HK-2 (cell line): Measurements from ENCODE around the gene CFAP44.
"Not testable (repeated sequence)": the region's sequence is repeated elsewhere in the genome, so short reads cannot be mapped to it uniquely, and the experiment has no call there.

Experiments
- DNase-seq: peaks from one replicate; pipeline ENCODE4 v3.0.0-alpha.2; 2018; ENCODE audit not compliant: unreplicated experiment

Gene CFAP44

GRCh38 chr3:113441051-113441770, at the start of gene CFAP44:
Gene CFAP44 (minus strand): TSS chr3:113441493. CDS start chr3:113433664, 7,829 bp downstream.
- no peak for DNase-seq

- no peak for DNase-seq
Measured at GRCh38 chr3:113485161-113485609, 43.9 kb upstream of the CFAP44 start.

- DNase-seq: no peak
Measured at GRCh38 chr3:113468539-113468938, 27.2 kb upstream of the CFAP44 start.

- DNase-seq: no peak
Measured at GRCh38 chr3:113461488-113461887, 20.2 kb upstream of the CFAP44 start.

- not testable (repeated sequence) for DNase-seq
Measured at GRCh38 chr3:113458554-113458953, 17.3 kb upstream of the CFAP44 start.

- no peak for DNase-seq
Measured at GRCh38 chr3:113455446-113455845, 14.2 kb upstream of the CFAP44 start.

- DNase-seq: no peak
Measured at GRCh38 chr3:113454630-113455029, 13.3 kb upstream of the CFAP44 start.

- DNase-seq: no peak
Measured at GRCh38 chr3:113454057-113454456, 12.8 kb upstream of the CFAP44 start.

GRCh38 chr3:113450911-113451310, 9.6 kb upstream of the CFAP44 start:
- DNase-seq: no peak

- DNase-seq: no peak
Measured at GRCh38 chr3:113439606-113440005, 1.7 kb downstream of the CFAP44 start.

- no peak for DNase-seq
Measured at GRCh38 chr3:113438224-113438623, 3.1 kb downstream of the CFAP44 start.

GRCh38 chr3:113437411-113437810, 3.9 kb downstream of the CFAP44 start:
- no peak for DNase-seq

- no peak for DNase-seq
Measured at GRCh38 chr3:113436809-113437208, 4.5 kb downstream of the CFAP44 start.

GRCh38 chr3:113431811-113432210, 9.5 kb downstream of the CFAP44 start:
- DNase-seq: no peak

- no peak for DNase-seq
Measured at GRCh38 chr3:113428581-113428980, 12.7 kb downstream of the CFAP44 start.

- DNase-seq: no peak
Measured at GRCh38 chr3:113423699-113424098, 17.6 kb downstream of the CFAP44 start.

- DNase-seq: no peak
Measured at GRCh38 chr3:113421082-113421481, 20.2 kb downstream of the CFAP44 start.

- DNase-seq: no peak
Measured at GRCh38 chr3:113409676-113410075, 31.6 kb downstream of the CFAP44 start.

GRCh38 chr3:113405180-113405579, 36.1 kb downstream of the CFAP44 start:
- no peak for DNase-seq

GRCh38 chr3:113404637-113405036, 36.7 kb downstream of the CFAP44 start:
- no peak for DNase-seq
